IPS-18c (cell line): ENCODE measurements around the gene DRG2.

Source experiments
- H3K4me3 ChIP-seq: 2 replicates; pipeline ENCODE4 v1.7.0; 2013; ENCODE audit warnings: low read depth, mild to moderate bottlenecking, low read length, moderate library complexity; ENCODE audit not compliant: insufficient read depth
- H3K9me3 ChIP-seq: one replicate; pipeline ENCODE4 v1.6.1; 2013; ENCODE audit warnings: mild to moderate bottlenecking, low read length, moderate library complexity; ENCODE audit not compliant: control insufficient read depth, insufficient read depth

Gene DRG2

DNA sequence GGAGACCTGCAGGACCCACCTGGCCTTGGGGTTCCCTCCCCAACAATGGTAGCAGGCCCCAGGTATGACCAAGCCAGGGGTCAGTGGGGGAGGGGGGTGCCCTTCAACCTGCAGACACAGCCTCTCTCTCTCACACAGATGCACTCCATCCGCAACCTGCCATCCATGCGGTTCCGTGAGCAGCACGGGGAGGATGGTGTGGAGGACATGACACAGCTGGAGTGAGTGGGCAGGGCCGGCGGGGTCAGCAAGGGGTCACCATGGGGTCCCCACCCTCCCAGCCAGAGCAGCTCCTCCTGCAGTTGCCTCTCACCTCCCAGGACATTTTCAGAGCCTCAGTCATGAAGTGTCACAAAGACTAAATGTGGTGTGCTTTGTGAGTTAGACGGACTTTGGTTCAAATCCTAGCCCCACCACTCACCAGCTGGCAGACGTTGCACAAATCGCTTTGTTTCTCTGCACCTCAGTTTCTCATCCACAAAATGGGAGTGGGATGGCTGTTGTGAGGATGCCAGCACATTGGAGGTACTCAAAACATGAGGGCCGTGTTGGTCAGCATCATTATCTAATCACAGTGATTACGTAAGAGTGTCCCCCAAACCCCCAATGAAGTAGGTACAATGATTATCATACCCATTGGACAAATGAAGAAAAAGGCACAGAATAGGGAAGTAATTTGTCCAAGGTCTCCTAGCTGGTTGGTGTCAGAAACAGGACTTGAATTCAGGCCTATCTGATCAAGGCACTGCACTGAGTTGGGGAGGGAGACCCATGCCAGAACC, 36.8 kb downstream of the DRG2 start:
- H3K4me3 ChIP-seq = no peak overlapping the region
- H3K9me3 ChIP-seq = no peaks in the 10 kb centered on the region

DNA sequence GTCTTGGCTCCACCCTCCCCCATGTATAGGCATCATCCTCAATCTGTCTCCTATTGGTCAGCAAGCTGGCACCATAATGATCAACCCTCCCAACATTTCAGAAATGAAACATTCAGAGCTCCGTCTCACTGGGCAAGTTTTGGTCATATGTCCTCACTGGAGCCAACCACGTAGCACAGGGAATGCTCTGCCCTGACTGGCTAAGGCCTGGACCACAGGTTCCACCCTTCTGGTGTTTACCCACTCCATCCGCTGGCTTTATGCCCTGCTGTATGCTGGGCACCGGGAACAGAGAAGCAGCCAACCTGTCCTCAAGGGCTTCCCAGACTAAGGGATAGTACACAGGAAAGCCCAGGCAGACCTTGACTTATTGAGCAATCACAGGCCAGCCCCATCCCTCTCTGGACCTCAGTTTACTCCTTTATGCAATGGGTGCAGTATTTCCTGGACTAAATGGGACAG, 41.3 kb downstream of the DRG2 start:
- H3K9me3 ChIP-seq = no peaks in the 10 kb centered on the region
- H3K4me3 ChIP-seq = no peak overlapping the region

DNA sequence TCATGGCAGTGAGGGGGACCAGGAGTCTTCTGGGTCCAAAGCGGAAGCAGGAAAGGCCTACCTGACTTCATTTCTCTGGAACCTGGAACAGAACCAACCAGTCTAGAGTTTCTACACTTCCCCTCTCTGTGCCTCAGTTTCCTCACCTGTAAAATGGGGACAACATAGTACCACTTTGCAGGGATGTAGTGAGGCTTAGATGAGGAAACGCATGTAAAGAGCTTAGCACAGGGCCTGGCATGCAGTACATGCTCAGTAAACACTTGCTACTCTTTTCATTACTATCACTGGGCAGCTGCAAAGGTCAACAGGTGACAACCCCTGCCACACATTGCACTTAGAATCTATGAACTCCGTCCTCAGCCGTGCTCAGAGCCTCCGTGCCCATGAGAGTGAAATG, 45.0 kb downstream of the DRG2 start:
- no peak overlapping the region for H3K4me3 ChIP-seq
- no peaks in the 10 kb centered on the region for H3K9me3 ChIP-seq

DNA sequence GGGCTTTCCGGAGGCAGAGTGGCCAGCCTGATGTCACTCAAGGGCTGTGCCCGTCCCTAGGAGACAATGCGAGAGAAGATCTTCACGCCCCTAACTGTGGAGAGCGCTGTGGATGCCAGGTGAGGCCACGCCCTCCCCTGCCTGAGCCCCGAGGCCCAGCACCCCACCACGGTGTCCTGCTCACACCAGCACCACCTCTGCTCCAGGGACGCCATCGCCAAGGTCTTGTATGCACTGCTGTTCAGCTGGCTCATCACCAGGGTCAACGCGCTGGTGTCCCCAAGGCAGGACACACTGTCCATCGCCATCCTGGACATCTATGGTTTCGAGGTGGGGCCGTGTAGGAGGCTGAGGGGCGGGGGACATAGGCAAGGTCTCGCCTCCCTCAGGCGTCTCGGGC, 48.6 kb downstream of the DRG2 start:
- Histone ChIP-seq H3K9me3 (no peaks in the 10 kb centered on the region), H3K4me3 (no peak overlapping the region)

DNA sequence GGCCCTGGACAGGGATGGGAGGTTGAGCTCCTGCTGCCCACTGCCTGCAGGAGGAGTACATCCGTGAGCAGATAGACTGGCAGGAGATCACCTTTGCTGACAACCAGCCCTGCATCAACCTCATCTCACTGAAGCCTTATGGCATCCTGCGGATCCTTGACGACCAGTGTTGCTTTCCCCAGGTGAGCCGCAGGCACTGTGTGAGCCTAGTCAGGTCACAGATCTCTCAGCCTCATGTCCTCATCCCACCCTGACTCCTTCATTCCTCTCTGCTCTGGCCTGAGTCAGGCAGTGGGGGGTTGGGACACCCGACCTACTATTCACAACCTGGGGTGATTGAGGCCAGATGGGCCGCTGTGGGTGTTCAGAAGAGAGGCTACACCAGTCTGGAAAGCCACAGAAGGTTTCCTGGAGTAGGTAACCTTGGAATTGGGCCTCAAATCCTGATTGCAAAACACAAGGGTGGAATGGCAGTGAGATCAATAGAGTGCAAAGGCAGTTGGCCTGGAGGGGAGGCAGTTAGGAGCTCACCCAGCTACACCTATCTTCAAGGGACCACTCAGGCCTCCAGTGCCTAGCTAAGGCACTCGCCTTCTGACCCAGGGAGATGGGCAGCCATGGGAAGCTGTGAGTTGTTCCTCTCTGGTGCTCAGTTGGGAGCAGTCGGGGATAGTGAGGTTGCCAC, 50.5 kb downstream of the DRG2 start:
- no peaks in the 10 kb centered on the region for H3K9me3 ChIP-seq
- H3K4me3 ChIP-seq = no peak overlapping the region

DNA sequence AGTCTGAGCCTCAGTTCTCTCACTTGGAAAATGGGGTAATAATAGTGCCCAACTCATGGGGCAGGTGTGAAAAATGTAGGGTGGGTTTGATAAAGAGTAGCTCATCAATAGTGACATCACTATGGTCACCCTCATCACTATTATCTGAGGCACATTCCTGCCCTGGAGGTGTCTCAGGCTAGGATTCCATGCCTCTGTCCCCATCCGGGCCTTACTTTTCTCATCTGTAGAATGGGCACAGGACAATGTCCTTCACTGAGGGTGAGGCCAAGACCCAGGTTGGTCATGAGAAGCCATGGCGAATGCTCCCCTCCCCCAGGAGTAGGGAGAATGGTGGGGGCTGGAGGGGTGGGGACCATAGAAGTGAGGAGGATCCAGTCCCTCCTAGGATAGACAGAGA, 51.3 kb downstream of the DRG2 start:
- no peak overlapping the region for H3K4me3 ChIP-seq
- H3K9me3 ChIP-seq = no peaks in the 10 kb centered on the region

DNA sequence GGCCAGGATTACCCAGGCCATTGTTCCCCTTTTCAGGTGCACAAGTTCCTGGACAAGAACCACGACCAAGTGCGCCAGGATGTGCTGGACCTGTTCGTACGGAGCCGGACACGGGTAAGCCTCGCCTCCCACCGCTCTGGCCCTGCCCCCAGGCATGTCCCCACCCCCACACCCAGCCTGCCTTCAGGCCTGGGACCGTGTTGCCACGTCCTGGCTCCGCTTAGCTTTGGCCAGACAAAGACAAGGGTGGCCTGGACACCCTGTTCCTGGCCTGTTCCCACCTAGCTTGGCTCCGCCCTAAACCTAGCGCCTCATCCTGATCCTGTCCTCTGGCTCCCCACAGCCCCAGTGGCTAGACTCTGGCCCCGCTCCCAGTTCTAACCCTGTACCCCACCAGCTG, 51.8 kb downstream of the DRG2 start:
- H3K9me3 ChIP-seq = no peaks in the 10 kb centered on the region
- no peak overlapping the region for H3K4me3 ChIP-seq

DNA sequence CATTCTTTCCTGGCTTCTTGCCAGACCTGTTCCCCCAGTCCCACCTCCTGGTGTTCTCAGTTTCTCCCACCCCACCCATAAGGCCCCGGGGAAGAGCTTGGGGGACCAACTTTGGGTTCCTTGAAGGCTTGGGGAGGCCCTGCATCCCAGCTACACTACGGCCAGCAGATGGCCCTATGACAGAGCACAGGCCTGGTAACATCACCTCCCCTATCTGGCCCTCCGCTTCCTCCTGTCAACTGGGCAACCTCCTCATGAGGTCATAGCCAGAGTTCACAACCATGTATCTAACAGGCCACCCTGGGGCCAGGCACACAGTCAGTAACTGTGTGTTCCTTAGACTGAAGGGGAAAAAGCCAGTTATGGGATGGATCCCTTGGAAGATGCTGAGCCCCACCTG, 52.2 kb downstream of the DRG2 start:
- H3K4me3 ChIP-seq = no peak overlapping the region
- H3K9me3 ChIP-seq = no peaks in the 10 kb centered on the region

DNA sequence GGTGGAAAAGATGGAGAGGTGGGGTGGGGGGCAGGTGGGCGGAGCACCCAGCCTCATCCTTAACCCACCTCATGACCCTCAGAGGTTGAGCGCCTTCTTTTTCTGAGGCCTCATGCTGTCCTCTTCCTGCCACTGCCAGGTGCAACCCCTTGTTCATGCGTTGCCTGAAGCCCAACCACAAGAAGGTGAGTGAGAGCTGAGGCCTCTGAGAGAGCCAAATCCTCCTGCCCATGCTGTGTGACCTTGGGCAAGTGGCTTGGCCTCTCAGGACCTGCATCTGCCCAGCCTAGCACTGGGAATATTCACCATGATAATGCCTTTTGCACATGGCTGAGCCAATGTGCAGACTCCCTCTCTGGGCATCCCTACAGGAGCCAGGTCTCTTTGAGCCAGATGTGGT, 52.9 kb downstream of the DRG2 start:
- no peak overlapping the region; the same call in 1 of the 2 replicates for H3K4me3 ChIP-seq
- H3K9me3 ChIP-seq = no peaks in the 10 kb centered on the region

DNA sequence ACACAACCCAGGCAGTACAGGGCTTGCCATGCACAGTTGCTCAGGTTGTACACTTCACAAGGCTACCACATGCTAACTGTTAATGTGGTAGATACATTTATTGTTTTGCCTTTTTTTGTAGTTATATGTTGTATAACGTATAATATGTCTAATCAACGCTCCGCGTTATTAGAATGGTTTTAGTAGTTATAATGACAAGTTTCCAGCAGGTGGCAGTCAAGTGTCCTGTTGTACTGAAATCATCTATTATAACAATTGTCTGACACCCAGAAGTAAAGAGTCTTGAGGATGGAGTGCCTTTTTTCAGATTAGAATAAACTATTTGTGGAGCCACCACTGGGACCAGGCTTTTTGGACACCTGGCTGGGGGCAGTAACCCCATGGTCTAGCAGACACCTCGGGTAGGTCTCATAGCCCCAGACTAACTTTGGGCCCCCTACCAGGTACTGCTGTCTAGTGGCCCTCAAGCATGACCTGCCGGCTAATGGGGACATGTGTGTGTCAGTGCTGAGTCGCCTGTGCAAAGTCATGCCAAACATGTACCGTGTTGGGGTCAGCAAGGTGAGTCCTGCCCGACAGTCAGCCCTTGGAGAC, 53.6 kb downstream of the DRG2 start:
- Histone ChIP-seq H3K9me3 (no peaks in the 10 kb centered on the region), H3K4me3 (no peak overlapping the region)

DNA sequence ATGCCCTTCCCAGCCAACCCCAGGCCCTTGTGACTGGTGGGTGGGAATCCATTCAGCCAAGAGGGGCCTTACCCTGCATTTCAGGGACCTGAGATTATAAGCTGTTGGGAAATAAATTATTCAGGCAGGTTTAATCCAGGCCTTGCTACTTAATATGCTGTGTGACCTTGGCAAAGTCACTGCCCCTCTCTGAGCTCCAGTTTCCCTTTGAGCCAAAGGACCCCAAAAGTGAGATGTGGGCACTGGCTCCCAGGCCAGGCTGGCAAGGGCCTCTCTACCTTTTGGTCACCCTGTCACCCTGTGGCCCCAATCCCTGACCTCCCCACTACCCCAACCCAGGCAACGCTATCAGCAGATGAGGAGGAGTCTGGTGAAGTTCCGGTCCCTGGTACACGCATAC, 54.7 kb downstream of the DRG2 start:
- no peaks in the 10 kb centered on the region for H3K9me3 ChIP-seq
- no peak overlapping the region for H3K4me3 ChIP-seq

DNA sequence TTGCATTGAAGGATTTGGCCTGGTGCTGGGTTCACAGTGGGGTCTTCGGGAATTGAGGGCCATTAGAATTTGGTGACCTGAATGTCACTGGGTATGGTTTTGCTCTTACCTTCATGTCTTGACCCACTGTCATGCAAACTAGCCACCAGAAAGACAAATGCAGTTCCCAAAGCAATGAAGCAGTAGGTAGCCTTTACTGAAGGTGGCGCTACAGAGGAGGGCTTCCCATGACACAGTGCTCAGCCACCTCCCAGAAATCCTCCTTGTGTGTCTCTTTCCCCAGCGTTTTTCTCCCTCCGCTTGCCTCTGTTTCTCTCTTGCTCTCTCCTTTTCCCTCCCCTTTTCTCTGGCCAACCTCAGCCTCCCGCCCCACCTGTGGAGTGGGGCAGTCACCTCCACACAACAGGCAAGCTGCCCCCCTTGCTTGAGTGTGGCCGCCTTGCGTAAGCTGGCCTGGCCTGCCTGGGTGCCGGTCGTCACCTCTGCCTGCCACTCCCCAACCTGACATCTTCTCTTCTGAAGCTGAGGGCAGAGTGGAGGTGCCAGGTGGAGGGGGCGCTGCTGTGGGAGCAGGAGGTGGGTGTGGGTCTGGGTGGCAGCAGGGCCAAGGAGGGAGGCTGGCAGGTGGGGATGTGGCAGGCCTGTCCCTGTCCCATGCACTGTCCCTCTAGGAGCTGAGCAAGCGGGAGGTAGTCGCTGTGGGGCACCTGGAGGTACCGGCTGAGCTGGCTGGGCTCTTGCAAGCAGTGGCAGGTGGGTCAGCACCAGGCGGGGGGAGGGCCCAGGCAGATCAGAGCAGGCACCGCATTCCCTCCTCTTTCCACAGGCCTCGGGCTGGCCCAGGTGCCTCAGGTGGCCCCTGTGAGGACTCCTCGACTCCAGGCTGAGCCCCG, 55.5 kb downstream of the DRG2 start:
- no peaks in the 10 kb centered on the region for H3K9me3 ChIP-seq

DNA sequence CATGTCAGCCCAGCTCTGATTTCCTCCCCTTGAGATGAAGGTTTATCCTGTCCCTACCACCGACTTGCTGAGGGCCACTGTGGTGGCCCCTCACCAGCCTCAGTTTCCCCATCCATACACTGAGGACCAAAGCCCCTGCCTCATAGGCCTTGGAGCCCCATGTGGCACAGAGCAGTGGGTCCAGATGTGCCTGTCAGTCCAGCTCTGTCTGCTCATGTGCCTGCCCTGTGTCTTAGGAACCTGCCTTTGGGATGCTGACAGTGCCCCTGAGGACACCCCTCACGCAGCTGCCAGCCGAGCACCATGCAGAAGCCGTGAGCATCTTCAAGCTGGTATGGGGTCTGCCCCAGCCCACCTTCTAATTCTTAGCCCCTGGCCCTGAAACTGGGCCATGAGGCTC, 56.5 kb downstream of the DRG2 start:
- Histone ChIP-seq H3K4me3 (no peak overlapping the region), H3K9me3 (no peaks in the 10 kb centered on the region)

More for the DNA sequence above, 55.5 kb downstream of the DRG2 start:
- no peak overlapping the region for H3K4me3 ChIP-seq

DNA sequence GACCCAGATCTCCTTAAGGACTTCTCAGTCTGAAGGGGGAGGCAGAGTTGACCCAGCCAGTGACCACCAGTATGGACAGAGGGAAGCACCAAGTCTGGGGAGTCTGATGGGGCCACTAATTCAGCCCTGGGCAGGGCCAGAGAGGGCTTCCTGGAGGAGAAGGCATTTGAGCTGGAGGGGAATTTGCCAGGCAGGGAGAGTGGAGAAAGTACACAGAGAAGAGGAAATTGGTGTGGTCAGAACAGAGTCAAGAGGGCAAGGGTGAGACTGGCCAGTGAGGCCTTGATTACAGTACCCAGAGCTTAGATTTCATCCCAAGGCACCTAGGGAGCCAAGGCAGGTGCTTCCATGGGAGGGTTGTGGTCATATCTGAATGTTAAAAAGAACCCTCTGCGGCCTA, 57.1 kb downstream of the DRG2 start:
- Histone ChIP-seq H3K9me3 (no peaks in the 10 kb centered on the region), H3K4me3 (no peak overlapping the region)

DNA sequence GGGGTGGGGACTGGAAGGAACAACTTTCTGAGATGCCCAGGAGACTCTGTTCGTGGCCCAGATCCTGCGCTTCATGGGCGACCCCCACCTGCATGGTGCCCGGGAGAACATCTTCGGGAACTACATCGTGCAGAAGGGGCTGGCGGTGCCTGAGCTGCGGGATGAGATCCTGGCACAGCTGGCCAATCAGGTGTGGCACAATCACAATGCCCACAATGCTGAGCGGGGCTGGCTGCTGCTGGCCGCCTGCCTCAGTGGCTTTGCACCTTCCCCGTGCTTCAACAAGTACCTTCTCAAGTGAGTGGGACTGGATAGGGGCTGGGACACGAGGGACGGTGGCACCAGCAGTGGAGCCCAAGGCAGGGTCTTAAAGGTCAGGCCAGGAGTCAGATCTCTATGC, 58.1 kb downstream of the DRG2 start:
- Histone ChIP-seq H3K4me3 (no peak overlapping the region), H3K9me3 (no peaks in the 10 kb centered on the region)

DNA sequence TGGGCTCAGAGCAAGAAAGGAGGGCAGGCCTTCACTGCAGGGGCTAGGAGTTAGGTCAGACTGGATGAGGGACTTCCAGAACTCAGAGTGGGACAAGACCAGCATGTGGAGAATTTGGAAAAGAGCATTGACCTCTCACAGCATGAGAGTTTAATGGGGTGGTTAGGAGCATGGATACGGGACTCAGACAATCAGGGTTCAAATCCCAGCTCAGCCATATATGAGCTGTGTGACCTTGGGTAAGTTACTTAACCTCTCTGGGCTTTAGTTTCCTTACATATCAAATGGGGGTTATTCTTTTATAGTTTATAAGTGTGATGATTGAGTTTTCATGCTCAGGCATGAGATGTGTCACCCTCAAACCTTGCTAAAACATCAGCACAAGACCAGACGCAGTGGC, 58.5 kb downstream of the DRG2 start:
- no peaks in the 10 kb centered on the region for H3K9me3 ChIP-seq
- no peak overlapping the region for H3K4me3 ChIP-seq

DNA sequence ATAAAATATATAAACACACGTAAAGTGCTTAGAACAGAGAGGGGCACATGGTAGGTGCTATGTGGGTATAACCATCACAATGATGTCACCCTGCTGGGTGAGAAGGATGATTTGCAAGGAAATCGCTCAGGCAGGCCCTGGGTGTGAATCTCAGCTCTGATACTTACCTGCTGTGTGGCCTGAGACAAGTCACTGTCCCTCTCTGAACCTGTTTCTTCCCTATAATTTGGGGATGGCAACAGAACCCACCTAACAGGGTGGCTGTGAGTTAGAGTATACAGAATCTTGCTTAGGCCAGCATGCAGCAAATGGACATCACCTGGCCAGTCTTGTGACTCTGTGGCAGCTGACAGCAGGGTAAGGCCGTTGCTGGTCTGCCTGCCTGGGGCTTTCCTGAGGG, 59.2 kb downstream of the DRG2 start:
- H3K4me3 ChIP-seq = no peak overlapping the region

More for the DNA sequence above, 59.2 kb downstream of the DRG2 start:
- no peaks in the 10 kb centered on the region for H3K9me3 ChIP-seq
